ENCODE results near the gene CCDC57. TPM values are rescaled to one million over a fixed set of nuclear protein-coding genes. Genes with fewer than 3 reads are reported as not detected.

Gene CCDC57
- polyA plus RNA-seq, 1 donor from 2014 or later, result 70.9 TPM

GRCh38 chr17:82170412-82170961 is 42.2 kb downstream of the CCDC57 start:
- no peaks in the 10 kb centered on the region for H3K36me3 ChIP-seq (ENCODE audit: insufficient read depth, low read length)
- H3F3A ChIP-seq (ENCODE audit: insufficient read depth, low read length, poor library complexity, severe bottlenecking), result no peaks in the 10 kb centered on the region
- H3K27me3 ChIP-seq (ENCODE audit: insufficient read depth, low read depth, low read length), result no peaks in the 10 kb centered on the region
- H2AFZ ChIP-seq (ENCODE audit: low read depth, low read length), result no peak overlapping the region
- H3K9ac ChIP-seq (ENCODE audit: low read length), result no peak overlapping the region
- TF ChIP-seq RAD21 (conservative IDR thresholded peaks at IDR 0.05) (no peak), REST (IDR thresholded peaks at IDR 0.05; ENCODE audit: borderline replicate concordance) (no peak), POLR2AphosphoS5 (IDR thresholded peaks at IDR 0.05) (no peak), TAF1 (IDR thresholded peaks at IDR 0.05; ENCODE audit: low read depth) (no peak), SMC3 (conservative IDR thresholded peaks at IDR 0.05; ENCODE audit: poor library complexity) (no peak), EP300 (conservative IDR thresholded peaks at IDR 0.05; ENCODE audit: poor library complexity, severe bottlenecking) (no peak), EZH2 (IDR thresholded peaks at IDR 0.05; ENCODE audit: borderline replicate concordance, insufficient read depth, low read length, poor library complexity, severe bottlenecking) (no peak), MXI1 (conservative IDR thresholded peaks at IDR 0.05; ENCODE audit: poor library complexity, severe bottlenecking) (no peak)
- TF ChIP-seq, protein P1, sequence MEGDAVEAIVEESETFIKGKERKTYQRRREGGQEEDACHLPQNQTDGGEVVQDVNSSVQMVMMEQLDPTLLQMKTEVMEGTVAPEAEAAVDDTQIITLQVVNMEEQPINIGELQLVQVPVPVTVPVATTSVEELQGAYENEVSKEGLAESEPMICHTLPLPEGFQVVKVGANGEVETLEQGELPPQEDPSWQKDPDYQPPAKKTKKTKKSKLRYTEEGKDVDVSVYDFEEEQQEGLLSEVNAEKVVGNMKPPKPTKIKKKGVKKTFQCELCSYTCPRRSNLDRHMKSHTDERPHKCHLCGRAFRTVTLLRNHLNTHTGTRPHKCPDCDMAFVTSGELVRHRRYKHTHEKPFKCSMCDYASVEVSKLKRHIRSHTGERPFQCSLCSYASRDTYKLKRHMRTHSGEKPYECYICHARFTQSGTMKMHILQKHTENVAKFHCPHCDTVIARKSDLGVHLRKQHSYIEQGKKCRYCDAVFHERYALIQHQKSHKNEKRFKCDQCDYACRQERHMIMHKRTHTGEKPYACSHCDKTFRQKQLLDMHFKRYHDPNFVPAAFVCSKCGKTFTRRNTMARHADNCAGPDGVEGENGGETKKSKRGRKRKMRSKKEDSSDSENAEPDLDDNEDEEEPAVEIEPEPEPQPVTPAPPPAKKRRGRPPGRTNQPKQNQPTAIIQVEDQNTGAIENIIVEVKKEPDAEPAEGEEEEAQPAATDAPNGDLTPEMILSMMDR (IDR thresholded peaks at IDR 0.05; ENCODE audit: poor library complexity, severe bottlenecking), result no peak
- H3K4me2 ChIP-seq (ENCODE audit: low read length), result no peak overlapping the region
- H3K27ac ChIP-seq (ENCODE audit: low read length), result no peak overlapping the region
- H3K79me2 ChIP-seq (replicated peaks; ENCODE audit: insufficient read depth, low read length), result no peaks in the 10 kb centered on the region
- no peaks in the 10 kb centered on the region for H3K9me3 ChIP-seq (ENCODE audit: low read length)
- no peaks in the 10 kb centered on the region for H4K20me1 ChIP-seq (ENCODE audit: insufficient read depth)
- no peaks in the 10 kb centered on the region for H3K9me2 ChIP-seq (ENCODE audit: insufficient read depth, low read length)
- no peak overlapping the region for H3K4me3 ChIP-seq (ENCODE audit: low read length)

- Histone ChIP-seq H3K27ac (ENCODE audit: low read length) (no peak overlapping the region), H3F3A (ENCODE audit: insufficient read depth, low read length, poor library complexity, severe bottlenecking) (no peaks in the 10 kb centered on the region), H2AFZ (ENCODE audit: low read depth, low read length) (no peak overlapping the region), H3K79me2 (replicated peaks; ENCODE audit: insufficient read depth, low read length) (no peaks in the 10 kb centered on the region), H3K9ac (ENCODE audit: low read length) (no peak overlapping the region), H3K4me2 (ENCODE audit: low read length) (no peak overlapping the region), H4K20me1 (ENCODE audit: insufficient read depth) (no peaks in the 10 kb centered on the region), H3K9me3 (ENCODE audit: low read length) (no peaks in the 10 kb centered on the region), H3K4me3 (ENCODE audit: low read length) (no peak overlapping the region), H3K27me3 (ENCODE audit: insufficient read depth, low read depth, low read length) (no peaks in the 10 kb centered on the region), H3K9me2 (ENCODE audit: insufficient read depth, low read length) (no peaks in the 10 kb centered on the region), H3K36me3 (ENCODE audit: insufficient read depth, low read length) (no peaks in the 10 kb centered on the region)
- TF ChIP-seq POLR2AphosphoS5 (IDR thresholded peaks at IDR 0.05), result no peak
- no peak for TF ChIP-seq MXI1 (conservative IDR thresholded peaks at IDR 0.05; ENCODE audit: poor library complexity, severe bottlenecking)
- TF ChIP-seq, protein P1 (IDR thresholded peaks at IDR 0.05; ENCODE audit: poor library complexity, severe bottlenecking), result no peak
Observed at GRCh38 chr17:82168568-82168967, 44.1 kb downstream of the CCDC57 start.

Data from neural cell (in vitro differentiated cells).